IPS-18a (cell line): ENCODE measurements around the gene BTBD19.

ENCODE experiments used
- H3K27ac ChIP-seq: one replicate; pipeline ENCODE4 v1.5.1; 2013; ENCODE audit warnings: low read length
- H3K27me3 ChIP-seq: one replicate; pipeline ENCODE4 v1.6.1; 2013; ENCODE audit warnings: mild to moderate bottlenecking, low read length; ENCODE audit not compliant: control insufficient read depth, insufficient read depth
- H3K36me3 ChIP-seq: one replicate; pipeline ENCODE4 v1.6.1; 2013; ENCODE audit warnings: low read depth, low read length; ENCODE audit not compliant: control insufficient read depth
- H3K4me1 ChIP-seq: one replicate; pipeline ENCODE4 v1.6.1; 2013; ENCODE audit warnings: low read depth, low read length; ENCODE audit not compliant: control insufficient read depth
- H3K4me3 ChIP-seq: one replicate; pipeline ENCODE4 v1.5.1; 2013; ENCODE audit warnings: low read length
- H3K9ac ChIP-seq: one replicate; pipeline ENCODE4 v1.6.1; 2013; ENCODE audit warnings: mild to moderate bottlenecking, low read length, moderate library complexity
- H3K9me3 ChIP-seq: one replicate; pipeline ENCODE4 v1.6.1; 2013; ENCODE audit warnings: low read depth, low read length; ENCODE audit not compliant: control insufficient read depth

BTBD19 gene

DNA sequence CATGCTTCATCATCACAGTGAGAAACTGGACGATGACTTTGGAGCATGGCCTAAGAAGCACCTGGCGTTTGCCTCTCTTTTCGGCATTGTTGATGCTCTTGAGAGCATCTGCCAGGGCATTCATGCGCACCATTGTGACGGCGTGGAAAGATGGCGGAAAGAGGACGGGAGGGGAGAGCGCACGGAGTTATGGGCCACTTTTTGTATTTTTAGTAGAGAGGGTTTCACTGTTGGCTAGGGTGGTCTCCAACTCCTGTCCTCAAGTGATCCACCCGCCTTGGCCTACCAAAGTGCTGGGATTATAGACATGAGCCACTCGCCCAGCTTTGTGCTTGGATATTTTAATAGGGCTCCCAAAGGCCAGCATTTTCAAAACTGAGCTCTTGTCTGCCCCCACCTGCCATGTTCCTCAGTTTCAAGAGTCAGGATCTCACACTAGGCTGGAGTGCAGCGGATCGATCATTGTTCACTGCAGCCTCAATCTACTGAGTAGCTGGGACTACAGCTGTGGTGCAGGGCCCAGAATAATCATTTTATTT is 27.7 kb upstream of the BTBD19 start:
- H3K9ac ChIP-seq, result no peak overlapping the region
- H3K36me3 ChIP-seq, result peaks cover 36% of the 10 kb centered on the region
- H3K4me3 ChIP-seq, result no peak overlapping the region
- peaks cover 12% of the 10 kb centered on the region for H3K27me3 ChIP-seq
- peaks cover 5% of the 10 kb centered on the region for H3K4me1 ChIP-seq
- H3K9me3 ChIP-seq, result no peaks in the 10 kb centered on the region
- no peak overlapping the region for H3K27ac ChIP-seq

DNA sequence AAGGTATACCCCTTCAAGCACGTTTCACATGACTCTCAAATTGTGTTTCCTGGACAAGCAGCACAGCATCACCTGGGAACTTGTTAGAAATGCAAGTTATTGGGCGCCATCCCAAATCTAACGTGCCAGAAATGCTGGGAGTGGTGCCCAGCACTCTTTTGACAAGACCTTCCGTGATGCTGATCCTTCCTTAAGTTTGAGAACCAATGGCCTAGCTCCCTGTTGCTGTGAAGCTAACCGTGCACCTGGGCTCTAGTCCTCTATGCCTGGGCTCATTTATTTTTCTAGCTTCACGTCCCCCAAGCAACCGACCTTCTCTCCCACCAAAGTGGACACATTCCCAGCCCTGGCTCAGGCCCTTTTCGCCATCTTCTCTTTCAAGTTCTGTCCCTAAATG is 24.6 kb upstream of the BTBD19 start:
- peaks cover 15% of the 10 kb centered on the region for H3K4me1 ChIP-seq
- peaks cover 8% of the 10 kb centered on the region for H3K36me3 ChIP-seq
- peaks cover 22% of the 10 kb centered on the region for H3K27me3 ChIP-seq
- H3K9ac ChIP-seq, result peak overlapping the region; percentile 41
- H3K27ac ChIP-seq, result no peak overlapping the region
- peak overlapping the region; percentile 35 for H3K4me3 ChIP-seq
- no peaks in the 10 kb centered on the region for H3K9me3 ChIP-seq

DNA sequence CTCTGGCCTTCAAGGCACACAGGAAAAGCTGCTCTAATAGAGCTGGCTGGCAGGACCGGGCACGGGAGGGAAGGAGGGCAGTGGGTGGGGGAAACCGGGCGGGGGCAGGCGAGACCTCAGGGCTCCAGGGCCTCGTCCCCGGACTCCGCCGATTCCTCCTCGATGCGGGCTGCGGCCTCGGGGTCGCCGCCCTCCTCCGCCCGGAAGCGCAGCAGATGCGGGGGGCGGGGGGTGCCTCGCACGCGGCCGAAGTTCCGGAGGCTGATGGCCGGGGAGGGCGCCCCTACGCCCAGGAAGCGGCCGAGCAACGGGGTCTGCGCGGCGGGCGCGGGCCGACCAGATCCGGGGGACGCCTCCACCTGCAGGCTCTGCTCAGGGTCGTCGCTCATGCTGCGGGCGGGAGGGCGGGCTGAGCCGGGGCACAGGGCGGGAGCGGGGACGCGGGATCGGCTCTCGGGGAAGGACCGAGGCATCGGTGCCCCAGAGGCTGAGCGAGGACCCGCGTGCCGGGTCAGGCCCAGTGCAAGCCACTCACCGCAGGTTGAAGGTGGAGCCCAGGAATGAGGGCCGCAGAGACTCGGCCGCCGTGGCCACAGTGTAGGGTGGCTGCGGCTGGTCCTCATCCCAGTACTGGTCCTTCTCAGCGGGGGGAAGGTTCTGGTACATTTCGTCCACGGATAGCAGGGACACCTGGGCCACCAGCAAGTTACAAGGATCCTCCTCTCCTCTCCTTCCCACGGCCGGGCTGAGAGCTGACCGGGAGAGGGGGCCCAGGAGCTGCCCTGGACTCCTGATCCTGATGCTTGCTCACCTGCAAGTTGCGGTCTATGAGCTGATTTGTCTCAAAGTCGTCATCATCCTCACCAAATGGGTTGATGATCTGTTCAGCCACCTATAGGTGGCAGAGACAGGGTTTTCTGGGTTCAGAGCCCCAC is 24.0 kb upstream of the BTBD19 start:
- Histone ChIP-seq H3K4me3 (peak overlapping the region; percentile 47), H3K27me3 (peaks cover 22% of the 10 kb centered on the region), H3K36me3 (peaks cover 1% of the 10 kb centered on the region), H3K27ac (no peak overlapping the region), H3K4me1 (peaks cover 15% of the 10 kb centered on the region), H3K9me3 (no peaks in the 10 kb centered on the region), H3K9ac (peak overlapping the region; percentile 54)

DNA sequence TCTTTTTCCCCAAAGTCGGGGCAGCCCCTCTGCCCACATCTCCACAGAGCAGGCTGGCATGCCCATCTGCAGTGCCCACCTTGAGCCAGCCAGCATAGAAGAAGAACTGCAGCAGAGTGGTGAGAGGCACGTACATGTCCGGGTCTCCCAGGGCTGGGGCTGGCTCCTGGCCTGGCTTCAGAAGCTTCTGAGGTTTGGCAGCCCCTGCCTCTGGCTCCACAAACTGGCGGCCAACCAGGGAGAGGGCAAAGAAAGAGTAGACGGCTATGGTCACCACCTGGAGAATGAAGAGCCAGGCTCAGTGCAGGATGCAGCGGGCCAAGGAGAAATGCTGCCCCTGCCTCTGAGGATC is 23.3 kb upstream of the BTBD19 start:
- H3K4me3 ChIP-seq, result no peak overlapping the region
- H3K4me1 ChIP-seq, result peaks cover 19% of the 10 kb centered on the region
- peaks cover 22% of the 10 kb centered on the region for H3K27me3 ChIP-seq
- H3K36me3 ChIP-seq, result no peaks in the 10 kb centered on the region
- no peaks in the 10 kb centered on the region for H3K9me3 ChIP-seq
- no peak overlapping the region for H3K9ac ChIP-seq
- H3K27ac ChIP-seq, result no peak overlapping the region

DNA sequence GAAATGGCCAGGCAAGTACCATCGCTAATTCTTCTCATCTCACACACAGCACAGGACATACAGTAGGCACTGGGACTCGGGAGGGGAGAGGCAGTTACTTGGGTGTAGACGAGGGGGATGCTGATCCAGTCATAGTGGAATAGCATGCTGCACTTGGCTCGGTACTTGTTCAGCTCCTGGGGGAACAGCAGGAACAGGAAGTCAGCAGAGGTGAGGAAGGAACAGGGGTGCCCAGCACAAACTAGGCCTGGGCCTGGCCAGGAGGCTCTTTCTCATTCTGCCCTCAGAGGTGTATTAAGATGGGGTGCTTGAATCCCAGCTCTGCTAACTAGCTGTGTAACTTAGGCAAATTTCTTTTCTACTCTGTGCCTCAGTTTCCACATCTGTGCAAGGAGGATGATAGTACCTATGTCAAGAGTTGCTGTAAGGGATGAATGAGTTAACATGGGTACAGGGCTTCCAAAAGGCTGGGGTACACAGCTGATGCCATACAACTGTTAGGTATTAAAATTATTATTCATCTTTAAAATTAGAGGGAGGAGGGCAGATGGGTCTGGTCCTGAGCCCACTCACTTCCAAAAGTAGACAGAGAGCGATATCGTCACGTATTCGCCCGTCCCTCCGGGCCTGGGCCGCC is 22.7 kb upstream of the BTBD19 start:
- Histone ChIP-seq H3K9ac (peak overlapping the region; percentile 61), H3K36me3 (no peaks in the 10 kb centered on the region), H3K4me1 (peaks cover 19% of the 10 kb centered on the region), H3K4me3 (peak overlapping the region; percentile 69), H3K27me3 (peaks cover 22% of the 10 kb centered on the region), H3K27ac (no peak overlapping the region), H3K9me3 (no peaks in the 10 kb centered on the region)

DNA sequence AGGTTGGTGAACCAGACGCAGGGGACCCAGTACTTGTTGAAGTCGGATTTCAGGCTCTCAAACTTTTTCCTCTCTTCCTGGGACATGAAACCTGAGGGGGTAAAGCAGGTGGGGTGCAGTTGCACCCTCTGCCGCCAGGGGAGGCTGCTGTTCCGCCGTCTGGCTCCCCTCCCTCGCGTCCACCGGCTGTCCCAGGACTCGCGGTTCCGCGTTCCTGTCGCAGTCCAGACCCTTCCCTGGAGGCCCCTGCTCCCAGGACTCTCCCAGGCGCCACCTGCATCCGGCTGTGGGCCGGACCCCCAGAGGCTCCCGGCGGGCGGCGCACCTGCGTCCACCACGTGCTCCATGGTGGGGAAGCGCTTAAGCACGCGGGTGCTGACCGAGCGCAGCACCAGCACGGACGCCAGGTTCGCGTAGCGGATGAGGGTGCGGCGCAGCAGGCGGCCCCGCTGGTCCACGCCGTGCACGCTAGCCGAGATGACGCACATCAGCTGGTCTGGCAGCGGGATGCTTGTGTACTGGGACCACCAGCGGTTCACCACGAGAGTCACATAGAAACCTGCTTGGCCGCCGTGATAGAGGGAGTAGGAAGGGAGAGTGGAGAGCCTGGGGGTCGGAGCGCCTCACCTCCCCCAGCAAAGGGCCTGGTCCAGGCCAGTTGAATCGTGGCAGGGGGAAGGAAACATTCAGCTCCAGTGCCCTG is 22.0 kb upstream of the BTBD19 start:
- H3K9ac ChIP-seq, result peak overlapping the region; percentile 61

DNA sequence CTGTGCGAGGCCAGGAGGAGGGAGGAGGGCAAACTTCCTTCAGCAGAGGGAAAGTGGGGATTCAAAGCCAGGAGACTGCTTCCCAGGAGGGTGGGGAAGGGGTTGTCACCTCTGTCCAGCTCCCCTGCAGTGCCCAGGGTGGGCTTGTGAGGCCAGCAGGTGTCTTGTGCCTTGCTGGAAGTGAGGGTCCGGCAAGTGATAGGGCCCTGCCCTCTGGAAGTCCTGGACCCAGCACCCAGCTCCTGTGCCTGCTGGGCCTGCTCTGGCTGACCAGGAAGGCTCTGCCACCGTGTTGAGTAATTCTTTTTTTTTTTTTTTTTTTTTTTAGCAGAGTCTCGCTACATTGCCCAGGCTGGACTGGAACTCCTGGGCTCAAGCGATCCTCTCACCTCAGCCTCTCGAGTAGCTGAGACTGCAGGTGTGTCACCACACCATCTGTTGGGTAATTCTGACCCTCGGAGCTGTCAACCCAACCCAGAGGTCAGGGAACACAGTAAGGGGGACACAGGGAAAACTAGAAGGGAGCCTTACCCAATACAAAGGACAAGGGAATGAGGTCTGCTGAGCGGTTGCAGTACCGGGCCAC is 21.4 kb upstream of the BTBD19 start:
- Histone ChIP-seq H3K27ac (no peak overlapping the region), H3K4me1 (peaks cover 19% of the 10 kb centered on the region), H3K27me3 (peaks cover 22% of the 10 kb centered on the region), H3K9me3 (no peaks in the 10 kb centered on the region), H3K9ac (peak overlapping the region; percentile 61), H3K4me3 (peak overlapping the region; percentile 69), H3K36me3 (no peaks in the 10 kb centered on the region)

More for the DNA sequence above, 22.0 kb upstream of the BTBD19 start:
- H3K9me3 ChIP-seq, result no peaks in the 10 kb centered on the region
- H3K4me3 ChIP-seq, result peak overlapping the region; percentile 69
- H3K27me3 ChIP-seq, result peaks cover 22% of the 10 kb centered on the region
- H3K27ac ChIP-seq, result no peak overlapping the region
- no peaks in the 10 kb centered on the region for H3K36me3 ChIP-seq
- peaks cover 19% of the 10 kb centered on the region for H3K4me1 ChIP-seq

DNA sequence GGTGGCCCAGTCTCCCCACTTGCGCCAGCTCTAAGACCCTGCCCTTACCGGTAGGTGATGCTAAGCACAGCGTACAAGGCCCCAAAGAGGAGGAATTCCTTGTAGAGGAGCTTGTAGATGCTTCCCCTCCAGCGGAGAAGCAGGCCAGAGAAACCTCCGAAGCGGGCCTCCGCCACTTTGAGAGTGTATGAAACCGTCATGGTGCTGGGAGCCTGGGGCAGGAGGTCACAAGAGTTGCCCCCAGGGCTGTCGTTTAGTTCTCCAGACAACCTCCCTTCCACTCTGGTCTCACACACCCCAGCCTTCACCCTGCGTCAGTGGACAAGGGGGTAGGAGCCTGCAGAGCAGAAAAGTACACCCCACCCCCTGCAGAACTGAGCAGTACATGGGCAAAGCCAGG is 20.8 kb upstream of the BTBD19 start:
- no peak overlapping the region for H3K27ac ChIP-seq
- H3K36me3 ChIP-seq, result no peaks in the 10 kb centered on the region
- H3K9me3 ChIP-seq, result no peaks in the 10 kb centered on the region
- peaks cover 22% of the 10 kb centered on the region for H3K27me3 ChIP-seq
- H3K9ac ChIP-seq, result no peak overlapping the region
- H3K4me3 ChIP-seq, result no peak overlapping the region
- peaks cover 19% of the 10 kb centered on the region for H3K4me1 ChIP-seq

DNA sequence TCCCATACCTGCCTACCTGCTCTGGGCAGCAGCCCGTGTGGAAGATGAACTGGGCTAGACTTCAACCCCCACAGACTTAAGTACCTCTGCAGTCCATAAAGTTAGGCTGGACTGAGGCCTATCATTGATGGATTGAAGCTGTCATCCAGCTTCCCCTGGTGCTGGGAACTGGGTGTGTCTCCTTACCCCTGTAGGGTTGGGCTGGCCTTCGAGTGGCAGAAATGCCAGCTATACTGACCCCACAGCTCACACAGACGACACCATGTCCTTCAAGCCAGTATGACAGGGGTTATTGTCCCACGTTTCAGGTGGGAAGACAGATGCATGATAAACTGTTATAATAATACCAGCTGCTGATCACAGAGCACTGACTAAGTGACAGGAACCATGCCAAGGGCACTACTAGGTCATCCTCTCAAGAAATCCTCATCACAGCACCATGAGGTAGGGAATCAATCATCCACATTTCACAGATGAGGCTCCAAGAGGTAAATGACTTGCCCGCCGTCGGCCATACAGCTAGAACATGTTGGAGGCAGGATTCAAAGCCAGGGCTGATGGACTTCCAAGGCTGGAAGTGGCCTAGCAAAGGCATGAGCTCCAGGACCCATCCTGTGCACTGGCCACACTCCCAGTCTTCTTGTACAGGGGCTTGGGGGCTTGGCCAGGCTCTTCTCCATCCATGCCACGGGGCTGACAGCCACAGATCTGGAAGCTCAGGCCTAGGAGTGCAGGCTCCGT is 20.0 kb upstream of the BTBD19 start, which contains the start of gene BEST4:
BEST4 (minus strand) TSS at position 51 of the 741 bp plus-strand sequence. CDS start 465 bp downstream, outside the sequence.
- peaks cover 23% of the 10 kb centered on the region for H3K4me1 ChIP-seq
- no peaks in the 10 kb centered on the region for H3K36me3 ChIP-seq
- H3K27ac ChIP-seq, result no peak within 1 kb of the TSS
- H3K4me3 ChIP-seq, result no peak within 1 kb of the TSS
- H3K27me3 ChIP-seq, result peaks cover 22% of the 10 kb centered on the region
- H3K9me3 ChIP-seq, result no peaks in the 10 kb centered on the region
- no peak within 1 kb of the TSS for H3K9ac ChIP-seq

DNA sequence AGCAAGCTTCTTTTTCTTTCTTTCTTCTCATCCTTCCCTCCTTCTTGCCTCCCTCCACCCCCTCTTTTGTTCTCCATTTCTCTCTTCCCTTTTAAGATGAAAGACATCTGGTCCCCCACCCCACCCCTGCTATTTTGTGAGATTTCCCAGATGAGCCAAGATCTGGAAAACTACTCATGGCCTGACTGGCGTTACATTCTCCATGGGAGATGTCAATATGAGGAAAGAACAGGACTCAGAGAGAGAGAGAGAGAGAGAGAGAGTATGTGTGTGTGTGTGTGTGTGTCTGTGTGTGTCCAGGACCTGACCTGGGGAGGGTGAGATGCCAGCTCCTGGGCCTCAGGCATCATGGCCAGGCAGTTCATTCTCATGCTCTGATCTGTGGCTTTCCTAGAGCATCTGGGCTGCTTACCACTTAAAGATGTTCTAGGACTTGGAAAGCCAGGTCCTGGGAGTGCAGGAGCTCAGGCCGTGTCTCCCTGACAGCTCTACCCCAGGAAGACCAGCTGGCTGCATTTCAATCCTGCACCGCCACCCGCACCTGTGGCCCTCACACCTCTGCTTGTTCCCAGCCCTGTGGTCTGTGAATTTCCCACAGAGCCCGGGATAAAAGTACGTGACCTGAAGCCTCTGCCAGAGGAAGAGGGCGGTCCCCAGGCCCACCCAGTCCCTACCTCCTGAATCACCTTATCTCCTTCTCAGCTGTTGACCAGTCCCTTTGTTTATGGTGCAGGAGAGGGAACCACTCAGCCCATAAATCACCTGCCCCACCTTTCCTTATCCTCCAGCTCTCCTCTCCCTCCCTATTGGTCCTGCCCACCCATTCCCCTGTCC is 17.1 kb upstream of the BTBD19 start:
- H3K4me3 ChIP-seq, result no peak overlapping the region
- no peaks in the 10 kb centered on the region for H3K9me3 ChIP-seq
- peaks cover 16% of the 10 kb centered on the region for H3K4me1 ChIP-seq
- no peak overlapping the region for H3K9ac ChIP-seq
- H3K27me3 ChIP-seq, result peaks cover 7% of the 10 kb centered on the region
- no peak overlapping the region for H3K27ac ChIP-seq
- H3K36me3 ChIP-seq, result no peaks in the 10 kb centered on the region
